Hepatic stellate cell (primary cell): ENCODE data around the gene C14orf119.

Source experiments
- DNase-seq: peaks from one replicate; pipeline ENCODE4 v3.0.0; 2011; ENCODE audit warnings: low spot score

Gene C14orf119

GRCh38 chr14:23126548-23127278 lies 31.4 kb downstream of the C14orf119 start:
- DNase-seq: no peak

GRCh38 chr14:23127861-23128260 lies 32.6 kb downstream of the C14orf119 start:
- no peak for DNase-seq

DNA sequence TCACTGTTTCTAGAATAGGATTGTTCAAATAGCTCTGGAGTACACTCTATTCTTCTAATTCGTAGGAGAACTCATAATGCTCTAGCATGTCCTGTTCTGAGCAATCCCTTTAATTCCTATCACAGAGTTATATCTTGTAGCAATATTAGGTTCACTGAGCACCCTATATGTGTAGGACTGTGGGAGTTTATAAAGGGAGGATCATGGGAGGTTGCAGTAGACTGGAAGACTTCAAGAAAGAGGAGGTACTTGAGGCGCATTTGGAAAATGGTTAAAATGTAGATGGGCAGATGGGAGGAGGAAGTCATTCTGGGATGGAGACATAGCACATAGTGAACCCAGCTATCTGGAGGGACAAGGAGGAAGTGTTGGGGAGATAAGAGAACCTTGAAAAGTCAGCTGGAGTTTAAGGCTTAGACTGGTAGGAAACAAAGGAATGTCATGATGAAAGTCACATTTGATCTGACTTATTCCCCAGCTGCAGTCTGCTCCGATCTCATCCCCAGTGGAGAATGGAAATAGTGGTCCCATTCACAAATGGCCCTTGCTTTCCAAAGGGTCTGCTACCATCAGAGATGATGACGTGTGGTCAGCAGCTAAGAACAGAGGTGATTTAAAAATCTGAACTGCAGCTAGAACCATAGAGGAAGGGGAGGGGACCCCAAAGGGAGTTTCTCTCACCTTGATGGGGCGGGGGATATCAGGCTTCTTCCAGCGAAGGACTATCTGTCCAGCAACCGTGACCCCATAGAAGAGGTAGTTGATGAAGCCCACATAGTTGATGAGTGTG lies 33.9 kb downstream of the C14orf119 start:
- DNase-seq: no peak

DNA sequence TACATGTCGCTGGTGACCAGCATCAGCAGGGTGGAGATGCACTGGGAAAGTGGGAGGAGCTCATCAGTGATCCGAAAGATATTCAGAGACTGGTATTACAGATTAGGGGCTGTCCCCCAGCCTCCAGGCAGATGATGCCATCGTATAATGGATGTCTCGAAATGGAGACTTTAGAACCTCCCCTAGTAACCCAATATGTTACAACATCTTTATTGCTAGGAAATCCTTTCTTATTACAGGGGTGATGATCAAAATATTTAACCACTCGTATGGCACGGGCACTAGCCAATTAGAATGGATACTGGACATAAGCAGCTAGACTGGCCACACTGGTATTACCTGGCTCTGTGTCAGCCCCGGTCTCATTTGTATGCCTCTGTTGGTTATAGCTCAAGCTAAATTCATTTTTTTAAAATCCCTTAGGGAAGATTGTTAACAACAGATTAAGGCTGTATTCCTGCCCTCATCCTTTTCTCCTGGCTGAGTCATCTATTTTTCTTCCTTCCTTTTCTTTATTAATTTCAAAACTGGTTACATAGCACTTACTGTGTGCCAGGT lies 34.5 kb downstream of the C14orf119 start:
- DNase-seq: no peak

DNA sequence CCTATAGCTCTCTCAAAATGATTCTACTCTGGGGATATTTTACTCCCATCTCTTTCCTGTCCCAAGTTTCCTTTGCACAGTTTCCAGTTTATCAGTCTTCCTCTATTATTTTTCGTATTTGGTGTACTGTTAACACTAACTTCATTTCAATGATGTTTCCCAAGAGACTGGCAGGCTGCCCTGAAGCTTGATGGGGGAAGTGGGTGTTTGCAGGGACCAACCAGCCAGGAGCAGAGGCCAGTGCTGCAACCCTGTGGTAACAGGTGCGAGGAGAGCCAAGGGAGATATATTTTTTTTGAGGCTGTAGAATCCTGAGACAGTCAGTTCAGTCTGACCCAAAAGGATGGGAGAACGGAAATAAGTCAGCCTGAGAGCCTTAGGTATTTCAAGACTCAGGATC lies 35.6 kb downstream of the C14orf119 start:
- no peak for DNase-seq

DNA sequence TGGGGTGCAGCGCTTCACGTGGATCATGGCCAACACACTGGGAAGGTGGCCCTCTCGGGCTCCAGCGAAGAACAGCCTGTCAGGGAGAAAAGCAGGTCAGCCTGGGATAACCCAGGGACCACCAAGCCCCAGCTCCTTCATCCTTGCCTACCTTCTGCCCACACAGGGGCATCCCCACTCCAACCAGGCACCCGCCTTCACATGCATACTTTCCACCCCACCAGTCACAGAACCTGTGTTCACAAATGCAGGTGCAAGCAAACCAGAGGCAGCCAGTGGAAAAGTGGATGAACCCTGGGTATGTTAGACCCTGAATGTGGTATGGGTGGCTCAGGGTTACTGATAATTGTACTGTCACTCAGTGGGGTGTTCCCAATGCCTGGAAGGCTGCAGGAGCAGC lies 36.2 kb downstream of the C14orf119 start:
- DNase-seq: no peak

DNA sequence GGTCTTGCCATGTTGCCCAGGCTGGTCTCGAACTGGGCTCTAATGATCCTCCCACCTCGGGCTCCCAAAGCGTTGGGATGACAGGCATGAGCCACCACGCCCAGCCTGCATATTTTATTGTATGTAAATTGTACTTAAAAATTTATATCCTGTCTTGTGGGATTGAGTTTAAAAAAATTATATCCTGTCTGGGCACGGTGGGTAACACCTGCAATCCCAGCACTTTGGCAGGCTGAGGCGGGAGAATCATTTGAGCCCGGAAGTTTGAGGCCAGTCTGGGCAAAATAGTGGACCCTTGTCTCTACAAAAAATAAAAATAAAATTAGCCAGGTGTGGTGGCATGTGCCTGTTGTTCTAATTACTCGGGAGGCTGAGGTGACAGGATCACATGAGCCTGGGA lies 37.7 kb downstream of the C14orf119 start:
- DNase-seq: no peak

DNA sequence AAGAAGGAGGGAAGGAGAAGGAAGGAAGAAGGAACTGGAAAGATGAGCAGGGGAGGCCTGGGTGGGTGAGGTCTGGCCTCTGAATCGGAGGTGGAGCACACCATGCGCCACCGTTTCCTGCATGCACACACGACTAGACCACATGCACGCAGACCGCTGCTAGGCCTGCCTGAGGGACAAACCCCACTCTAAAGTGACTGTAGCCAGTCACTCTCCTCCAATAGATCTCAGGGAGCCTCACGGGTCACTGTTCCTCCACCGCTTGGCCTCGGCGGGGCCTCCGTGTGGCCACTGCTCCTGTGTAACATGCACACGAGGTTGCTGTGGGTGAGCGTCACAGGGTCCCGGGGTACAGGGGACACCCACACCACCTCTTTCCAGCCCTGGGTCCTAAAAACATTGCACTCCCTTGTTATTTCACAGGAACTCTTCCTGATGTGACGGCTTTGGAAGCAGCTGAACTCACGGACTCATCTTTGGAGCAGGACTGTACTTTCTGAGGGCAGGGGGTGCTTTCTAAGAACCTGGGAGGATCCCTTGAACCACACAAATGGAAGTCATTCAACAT lies 41.3 kb downstream of the C14orf119 start:
- no peak for DNase-seq

DNA sequence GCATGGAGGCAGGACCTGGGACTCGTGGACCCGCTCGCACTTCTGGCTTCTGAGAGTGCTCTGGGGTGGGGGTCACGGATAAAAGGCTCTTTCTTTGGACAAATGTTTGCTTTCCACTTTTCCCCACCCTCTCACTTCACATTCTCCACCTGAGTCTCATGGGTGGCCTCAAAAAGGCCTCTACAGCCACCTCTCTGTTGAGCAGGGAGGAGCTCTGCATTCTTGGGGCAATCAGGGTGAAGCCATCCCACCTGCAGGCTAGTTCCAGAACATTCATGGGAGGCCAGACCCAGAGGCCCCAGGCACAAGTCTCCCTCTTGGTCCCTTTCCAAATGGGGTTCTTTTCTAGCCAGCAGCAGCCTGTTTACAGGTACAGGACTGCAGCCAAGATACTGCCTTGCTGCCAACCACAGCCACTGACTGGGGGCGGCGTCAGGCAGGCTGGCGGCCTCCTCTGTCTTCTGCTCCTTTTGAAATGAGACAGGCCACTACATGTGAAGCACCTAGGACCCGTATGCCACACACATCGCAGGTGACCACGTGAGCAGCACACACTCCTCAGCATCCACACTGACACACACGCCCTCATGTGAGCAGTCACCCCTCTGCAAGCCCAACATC lies 42.0 kb downstream of the C14orf119 start:
- no peak for DNase-seq

GRCh38 chr14:23137813-23138535 lies 42.7 kb downstream of the C14orf119 start:
- DNase-seq: no peak

DNA sequence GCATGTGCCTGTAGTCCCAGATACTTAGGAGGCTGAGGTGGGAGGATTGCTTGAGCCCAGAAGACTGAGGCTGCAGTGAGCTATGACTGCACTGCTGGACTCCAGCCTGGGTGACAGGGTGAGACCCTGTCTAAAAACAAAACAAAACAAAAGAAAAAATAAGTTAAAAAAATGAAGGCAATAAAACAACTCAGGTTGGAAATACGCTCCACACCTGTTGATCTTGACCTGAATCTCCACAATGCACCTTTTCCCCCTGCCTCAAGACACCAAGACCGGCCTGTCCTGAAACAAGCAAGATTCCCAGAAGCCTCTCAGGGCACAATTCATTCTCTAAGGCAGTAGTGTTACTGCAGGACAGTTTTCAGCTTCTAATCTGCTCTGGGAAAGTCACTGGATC lies 44.6 kb downstream of the C14orf119 start:
- DNase-seq: no peak

- no peak for DNase-seq
Observed at GRCh38 chr14:23140371-23140770, 45.1 kb downstream of the C14orf119 start.

DNA sequence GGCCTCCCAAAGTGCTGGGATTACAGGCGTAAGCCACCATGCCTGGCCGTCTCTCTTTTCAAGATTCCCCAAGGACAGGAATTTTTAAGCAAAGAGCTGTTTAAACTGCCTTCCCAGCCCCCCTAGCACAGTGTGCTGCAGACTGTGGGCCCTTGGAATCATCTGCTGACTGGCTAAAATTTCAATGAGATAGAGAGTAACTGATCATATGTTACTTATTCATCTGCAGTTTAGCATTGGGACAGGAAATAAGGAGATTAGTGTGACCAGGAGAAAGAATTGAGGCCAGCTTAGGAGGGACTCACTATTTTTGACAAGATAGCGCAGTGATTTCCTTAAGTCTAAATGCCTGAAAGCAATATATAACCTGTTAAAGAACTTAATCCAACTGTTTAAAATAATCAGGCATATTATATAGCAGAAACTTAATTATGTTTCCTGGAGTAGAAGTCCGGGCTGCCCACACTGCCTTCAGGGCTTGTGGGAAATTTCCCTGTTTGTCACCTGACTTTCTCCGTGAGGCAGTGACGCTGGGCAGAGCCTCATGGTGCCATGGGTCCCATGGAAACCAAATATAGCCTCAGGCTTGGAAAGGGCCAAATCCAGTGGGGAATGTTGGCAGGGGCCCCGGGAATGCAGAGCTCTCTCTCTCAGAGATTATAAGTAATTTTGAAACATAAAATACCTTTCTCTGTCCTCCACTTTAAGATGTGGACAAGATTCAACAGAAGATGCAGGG lies 46.6 kb downstream of the C14orf119 start:
- DNase-seq: peak; percentile 31

GRCh38 chr14:23142826-23143225 lies 47.5 kb downstream of the C14orf119 start:
- DNase-seq: no peak

DNA sequence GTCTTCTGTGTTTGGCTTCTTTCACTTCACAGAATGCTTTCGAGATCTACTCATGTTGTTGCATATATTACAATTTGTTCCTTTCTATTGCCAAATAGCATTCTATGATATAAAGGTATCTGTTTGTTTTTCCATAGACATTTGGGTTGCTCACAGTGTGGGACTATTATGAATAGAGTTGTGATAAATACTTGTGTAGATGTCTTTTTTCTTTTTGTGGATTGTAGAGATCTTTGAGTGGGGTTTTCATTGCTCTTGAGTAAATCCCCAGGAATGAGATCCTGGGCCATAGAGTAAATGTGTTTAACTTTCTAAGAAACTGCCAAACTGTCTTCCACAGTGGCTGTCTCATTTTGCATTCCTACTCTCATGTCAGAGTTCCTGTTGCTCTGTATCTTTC lies 48.6 kb downstream of the C14orf119 start:
- DNase-seq: no peak

GRCh38 chr14:23145794-23146350 lies 50.6 kb downstream of the C14orf119 start:
- DNase-seq: no peak

GRCh38 chr14:23146351-23146910 lies 51.1 kb downstream of the C14orf119 start:
- no peak for DNase-seq

GRCh38 chr14:23146980-23147379 lies 51.7 kb downstream of the C14orf119 start:
- no peak for DNase-seq

DNA sequence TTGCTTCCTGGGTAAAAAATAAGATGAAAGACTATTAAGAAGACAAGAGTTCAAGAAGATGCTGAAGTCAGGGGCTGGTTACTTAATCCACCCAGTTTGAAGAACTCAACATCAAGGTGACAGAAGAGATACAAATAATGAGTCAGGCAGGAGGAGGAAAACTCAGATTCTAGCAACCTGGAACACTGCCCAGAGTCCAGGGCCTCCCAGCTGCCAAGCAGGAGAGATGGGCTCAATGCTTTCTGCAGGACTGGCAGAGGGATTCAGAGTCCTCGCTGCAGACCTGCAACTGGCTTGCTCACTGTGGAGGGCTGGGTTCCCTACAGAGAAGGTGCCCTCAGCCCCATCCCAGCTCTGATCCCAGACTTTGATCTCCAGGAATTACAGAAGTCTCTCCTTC lies 52.4 kb downstream of the C14orf119 start:
- no peak for DNase-seq

- DNase-seq: no peak
Observed at GRCh38 chr14:23148591-23149249, 53.4 kb downstream of the C14orf119 start.
